OCI-LY1 (cell line): ENCODE results near the gene DNAH9.

Experiments used
- H2AFZ ChIP-seq: fragments of 200-600 bp; sonication (generic), shearing (Covaris generic); 2 replicates; pipeline ENCODE4 v1.6.0; 2014; ENCODE audit warnings: antibody characterized with exemption, mild to moderate bottlenecking, low read length
- H3F3A ChIP-seq: fragments of 200-600 bp; sonication (generic), shearing (Covaris generic); 2 replicates; pipeline ENCODE4 v1.6.0; 2014; ENCODE audit warnings: mild to moderate bottlenecking, antibody characterized with exemption, low read length, moderate library complexity; ENCODE audit not compliant: insufficient read depth
- H3K27ac ChIP-seq: fragments of 200-600 bp; sonication (generic); 2 replicates; pipeline ENCODE4 v1.5.1; 2014; ENCODE audit warnings: low read length, mixed run types, mild to moderate bottlenecking, low read depth; ENCODE audit not compliant: poor library complexity, severe bottlenecking
- H3K27me3 ChIP-seq: fragments of 200-600 bp; sonication (generic); 2 replicates; pipeline ENCODE4 v1.6.0; 2014; ENCODE audit warnings: antibody characterized with exemption, mild to moderate bottlenecking, low read length, moderate library complexity; ENCODE audit not compliant: insufficient read depth
- H3K36me3 ChIP-seq: fragments of 200-600 bp; sonication (generic); 2 replicates; pipeline ENCODE4 v1.6.1; 2014; ENCODE audit warnings: mild to moderate bottlenecking, antibody characterized with exemption, low read length, moderate library complexity, mixed read lengths; ENCODE audit not compliant: insufficient read depth
- H3K4me1 ChIP-seq: fragments of 200-600 bp; sonication (generic); 2 replicates; pipeline ENCODE4 v1.5.1; 2014; ENCODE audit warnings: mild to moderate bottlenecking, low read length, moderate library complexity; ENCODE audit not compliant: insufficient read depth, severe bottlenecking
- H3K4me2 ChIP-seq: fragments of 200-600 bp; sonication (generic), shearing (Covaris generic); 2 replicates; pipeline ENCODE4 v1.6.1; 2014; ENCODE audit warnings: low read length
- H3K4me3 ChIP-seq: fragments of 200-600 bp; sonication (generic); 2 replicates; pipeline ENCODE4 v1.5.1; 2014; ENCODE audit warnings: low read length, low read depth, mild to moderate bottlenecking, mixed read lengths; ENCODE audit not compliant: poor library complexity, severe bottlenecking
- H3K79me2 ChIP-seq: fragments of 200-600 bp; shearing (Covaris generic); 2 replicates; pipeline ENCODE4 v1.6.1; 2016; ENCODE audit warnings: mixed run types, low read length, mixed read lengths; ENCODE audit not compliant: insufficient read depth
- H3K9ac ChIP-seq: fragments of 200-600 bp; sonication (generic), shearing (Covaris generic); 2 replicates; pipeline ENCODE4 v1.6.1; 2014; ENCODE audit warnings: mild to moderate bottlenecking, low read length, mixed read lengths
- H3K9me2 ChIP-seq: fragments of 200-600 bp; sonication (generic), shearing (Covaris generic); 2 replicates; pipeline ENCODE4 v1.6.1; 2014; ENCODE audit warnings: low read depth, mild to moderate bottlenecking, low read length, mixed read lengths
- H3K9me3 ChIP-seq: fragments of 200-600 bp; shearing (Covaris generic); 2 replicates; pipeline ENCODE4 v1.6.1; 2014; ENCODE audit warnings: low read length, mixed read lengths
- H4K20me1 ChIP-seq: fragments of 200-600 bp; sonication (generic), shearing (Covaris generic); 2 replicates; pipeline ENCODE4 v1.6.0; 2016; ENCODE audit warnings: mild to moderate bottlenecking, low read length; ENCODE audit not compliant: insufficient read depth
- CTCF ChIP-seq: fragments of 200-600 bp; sonication (generic), shearing (Covaris generic); IDR thresholded peaks from 2 replicates; pipeline ENCODE4 v1.5.1; 2017; ENCODE audit warnings: mild to moderate bottlenecking, antibody characterized with exemption, low read length, moderate library complexity, mixed read lengths
- EZH2 ChIP-seq: fragments of 200-600 bp; sonication (generic), shearing (Covaris generic); IDR thresholded peaks from 2 replicates; pipeline ENCODE4 v1.8.0; 2017; ENCODE audit warnings: borderline replicate concordance, mixed run types, mild to moderate bottlenecking, antibody characterized with exemption, low read length, moderate library complexity, mixed read lengths

DNAH9 gene

GRCh38 chr17:11922638-11923037, 324.4 kb downstream of the DNAH9 start:
- Histone ChIP-seq H3K27me3 (no peaks in the 10 kb centered on the region), H2AFZ (no peak overlapping the region)
- no peak; the same call in 1 of the 2 replicates for TF ChIP-seq CTCF
- no peak for TF ChIP-seq EZH2

GRCh38 chr17:11924076-11924475, 325.8 kb downstream of the DNAH9 start:
- Histone ChIP-seq H3K4me2 (no peak overlapping the region), H2AFZ (no peak overlapping the region), H3K4me1 (no peaks in the 10 kb centered on the region), H4K20me1 (no peaks in the 10 kb centered on the region), H3K27ac (no peak overlapping the region), H3K27me3 (no peaks in the 10 kb centered on the region), H3K4me3 (no peak overlapping the region), H3K9me3 (no peaks in the 10 kb centered on the region), H3K9ac (no peak overlapping the region), H3K79me2 (no peaks in the 10 kb centered on the region), H3K9me2 (no peaks in the 10 kb centered on the region), H3K36me3 (no peaks in the 10 kb centered on the region), H3F3A (no peaks in the 10 kb centered on the region)
- TF ChIP-seq EZH2, result no peak
- TF ChIP-seq CTCF, result no peak

More at GRCh38 chr17:11922638-11923037, 324.4 kb downstream of the DNAH9 start:
- H3K9me2 ChIP-seq, result no peaks in the 10 kb centered on the region
- H3K27ac ChIP-seq, result no peak overlapping the region
- no peak overlapping the region for H3K4me3 ChIP-seq
- no peaks in the 10 kb centered on the region for H3F3A ChIP-seq
- H3K36me3 ChIP-seq, result no peaks in the 10 kb centered on the region
- H3K9ac ChIP-seq, result no peak overlapping the region
- H3K4me2 ChIP-seq, result no peak overlapping the region
- H3K4me1 ChIP-seq, result no peaks in the 10 kb centered on the region
- H3K9me3 ChIP-seq, result no peaks in the 10 kb centered on the region
- H3K79me2 ChIP-seq, result no peaks in the 10 kb centered on the region
- H4K20me1 ChIP-seq, result no peaks in the 10 kb centered on the region

- no peak overlapping the region for H3K9ac ChIP-seq
Measured at GRCh38 chr17:11925262-11926021, 327.2 kb downstream of the DNAH9 start.

DNA sequence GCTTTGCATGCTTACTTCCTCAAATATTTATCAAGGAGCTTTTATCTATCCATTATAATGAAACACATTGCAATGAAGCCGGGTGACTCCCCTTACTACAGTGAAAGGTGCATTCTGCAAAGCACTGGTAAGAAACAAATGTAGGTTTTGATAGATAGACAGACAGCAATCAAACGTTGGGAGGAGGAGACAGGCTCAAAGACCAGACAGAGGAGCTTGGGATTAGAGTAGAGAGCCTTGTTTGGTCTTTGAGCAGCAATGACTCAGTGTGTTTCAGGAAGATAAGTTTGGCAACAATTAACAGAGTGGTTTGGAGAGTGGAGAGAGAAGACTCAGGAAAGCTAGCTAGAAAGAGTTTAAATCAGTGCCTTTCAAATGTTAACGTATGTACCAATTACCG, 330.2 kb downstream of the DNAH9 start:
- Histone ChIP-seq H3K9me2 (no peaks in the 10 kb centered on the region), H2AFZ (no peak overlapping the region), H3K4me2 (no peak overlapping the region), H3K79me2 (no peaks in the 10 kb centered on the region), H3K9ac (no peak overlapping the region), H3K4me3 (no peak overlapping the region), H3K4me1 (no peaks in the 10 kb centered on the region), H3K27me3 (no peaks in the 10 kb centered on the region), H3K9me3 (no peaks in the 10 kb centered on the region), H4K20me1 (no peaks in the 10 kb centered on the region), H3K36me3 (no peaks in the 10 kb centered on the region), H3K27ac (no peak overlapping the region), H3F3A (no peaks in the 10 kb centered on the region)
- no peak for TF ChIP-seq EZH2
- TF ChIP-seq CTCF, result no peak

More at GRCh38 chr17:11925262-11926021, 327.2 kb downstream of the DNAH9 start:
- Histone ChIP-seq H4K20me1 (no peaks in the 10 kb centered on the region), H3K79me2 (no peaks in the 10 kb centered on the region), H3K9me2 (no peaks in the 10 kb centered on the region), H3K4me2 (no peak overlapping the region), H3K4me1 (no peaks in the 10 kb centered on the region), H2AFZ (no peak overlapping the region), H3K9me3 (no peaks in the 10 kb centered on the region), H3K27me3 (no peaks in the 10 kb centered on the region), H3F3A (no peaks in the 10 kb centered on the region), H3K4me3 (no peak overlapping the region), H3K36me3 (no peaks in the 10 kb centered on the region), H3K27ac (no peak overlapping the region)
- no peak for TF ChIP-seq EZH2
